GM12878 (cell line): ENCODE data around the gene SV2B. TPM values are rescaled to one million over a fixed set of nuclear protein-coding genes. Genes with fewer than 3 reads are reported as not detected.

ENCODE experiments used
- ATAC-seq: fragments of 200-7000 bp; cut with Tn5 transposase; 3 replicates; pipeline ENCODE4 v1.9.1; 2020; ENCODE audit warnings: mild to moderate bottlenecking, moderate library complexity
- BruUV-seq: library from RNA; stranded (reverse); fragments of 400-500 nt; replicated peaks from 2 replicates; lab custom pipeline; 2021; lab: Mats Ljungman, UMichigan
- CTCF ChIA-PET: fragments of 300-600 bp; sonication (Branson Sonifier 250); formaldehyde crosslinking; extraction: SDS; loops from one replicate; lab custom pipeline; 2021; ENCODE audit warnings: inconsistent platforms; lab: Yijun Ruan, JAX
- POLR2A ChIA-PET: fragments of 350-600 bp; formaldehyde crosslinking; extraction: SDS; loops from one replicate; lab custom pipeline; 2021; ENCODE audit warnings: inconsistent platforms; lab: Charles Lee
- RAD21 ChIA-PET: fragments of 300-600 bp; sonication (Branson Sonifier 250); formaldehyde crosslinking; loops from one replicate; lab custom pipeline; 2023; ENCODE audit warnings: antibody characterized with exemption; ENCODE audit not compliant: unreplicated experiment; lab: Charles Lee
- SMC1A ChIA-PET: fragments of 300-600 bp; sonication (Branson Sonifier 250); formaldehyde crosslinking; loops from one replicate; lab custom pipeline; 2023; ENCODE audit not compliant: unreplicated experiment, uncharacterized antibody; lab: Charles Lee
- DNase-seq: peaks from one replicate; pipeline ENCODE4 v3.0.0-alpha.2; 2011; ENCODE audit warnings: low read depth, low spot score
- FAIRE-seq: peaks from 3 replicates; lab custom pipeline; 2011; peaks lifted over from hg19 to GRCh38; lab: Jason Lieb, UNC
- H2AFZ ChIP-seq: 2 replicates; pipeline ENCODE4 v1.6.0; 2011; ENCODE audit warnings: low read depth, low read length, control low read depth; ENCODE audit not compliant: control insufficient read depth
- H3K27ac ChIP-seq: 2 replicates; pipeline ENCODE4 v1.5.1; 2011; ENCODE audit warnings: control low read depth; ENCODE audit not compliant: control insufficient read depth, insufficient read depth
- H3K27me3 ChIP-seq, 2 experiments: replicated peaks in 1 of 2; 2 replicates each; pipeline versions ENCODE4 v1.6.0 to v1.6.1; 2011; ENCODE audit warnings: low read length in 1 of 2; ENCODE audit not compliant: control insufficient read depth in 2 of 2, insufficient read depth in 2 of 2
- H3K36me3 ChIP-seq, 2 experiments: 2 replicates each; pipeline ENCODE4 v1.5.1; 2011; ENCODE audit warnings: low read length in 1 of 2; ENCODE audit not compliant: control insufficient read depth in 2 of 2, insufficient read depth in 2 of 2
- H3K4me1 ChIP-seq: 2 replicates; pipeline ENCODE4 v1.6.1; 2011; ENCODE audit warnings: mild to moderate bottlenecking, low read length, moderate library complexity, mixed read lengths; ENCODE audit not compliant: control insufficient read depth, insufficient read depth
- H3K4me2 ChIP-seq: 2 replicates; pipeline ENCODE4 v1.6.0; 2011; ENCODE audit warnings: control low read depth; ENCODE audit not compliant: control insufficient read depth, insufficient read depth
- H3K4me3 ChIP-seq: fragments of 200-600 bp; sonication (generic); 2 replicates; pipeline ENCODE4 v1.5.1; 2016
- H3K79me2 ChIP-seq: 2 replicates; pipeline ENCODE4 v1.6.0; 2011; ENCODE audit warnings: low read length; ENCODE audit not compliant: control insufficient read depth, insufficient read depth
- H3K9ac ChIP-seq: 2 replicates; pipeline ENCODE4 v1.8.0; 2011; ENCODE audit warnings: low read length, control low read depth, mixed read lengths; ENCODE audit not compliant: control insufficient read depth, insufficient read depth
- H3K9me3 ChIP-seq: replicated peaks from 3 replicates; pipeline ENCODE4 v1.5.1; 2011; ENCODE audit warnings: mild to moderate bottlenecking, low read length; ENCODE audit not compliant: control insufficient read depth, insufficient read depth
- H4K20me1 ChIP-seq: 2 replicates; pipeline ENCODE4 v1.6.0; 2011; ENCODE audit not compliant: control insufficient read depth, insufficient read depth
- ATF7 ChIP-seq: fragments of 450-650 bp; IDR thresholded peaks from 2 replicates; pipeline ENCODE4 v1.6.1; 2016; ENCODE audit warnings: low read depth, mild to moderate bottlenecking
- BCL11A ChIP-seq: IDR thresholded peaks from 2 replicates; pipeline ENCODE4 v1.6.1; 2011; ENCODE audit warnings: low read depth, low read length
- HDAC6 ChIP-seq: fragments of 200-600 bp; sonication (generic); IDR thresholded peaks from one replicate; pipeline ENCODE4 v1.8.0; 2017; ENCODE audit warnings: antibody characterized with exemption; ENCODE audit not compliant: unreplicated experiment
- PRDM15 ChIP-seq: fragments of 450-650 bp; formaldehyde crosslinking; IDR thresholded peaks from 2 replicates; pipeline ENCODE4 v1.4.0; 2020; ENCODE audit warnings: mild to moderate bottlenecking, moderate library complexity
- WGBS: methylation state at CpG from one replicate; pipeline ENCODE4 v1.1.6; 2016; ENCODE audit warnings: low lambda C conversion rate; ENCODE audit not compliant: insufficient replicate concordance, insufficient coverage; ENCODE audit errors: missing lambda C conversion rate; 5-methylcytosine and 5-hydroxymethylcytosine counted together
- in situ Hi-C: fragments of 300-500 bp; cut with MboI; formaldehyde crosslinking; loops from 9 replicates; pipeline ENCODE4 v1.14.3; 2018; ENCODE audit warnings: mixed read lengths
- intact Hi-C: fragments of 100-400 bp; cut with micrococcal nuclease; formaldehyde crosslinking; loops from one replicate; pipeline ENCODE4 v1.14.2; 2022; ENCODE audit not compliant: unreplicated experiment
- polyA plus RNA-seq, 11 experiments: library from polyadenylated mRNA; depleted of rRNA in 4 of 11; unstranded in 6 of 11; stranded (reverse) in 5 of 11; fragments of >200 nt; fragmentation: Nextera tagmentation in 4 of 11; fragmentation: Illumina TruSeq in 1 of 11; extraction: Ambion mirVana in 4 of 11; extraction: Trizol in 1 of 11; gene quantifications; 1 replicate in 1 of 11; 2 replicates in 10 of 11; pipeline versions ENCODE4 v1.2.1 to v1.2.3, GENCODE V29; 2011 to 2016; ENCODE audit warnings: inconsistent platforms in 2 of 11, missing spikeins in 2 of 11, low read depth in 1 of 11
- total RNA-seq, 4 experiments: library from RNA; depleted of rRNA in 3 of 4; stranded (reverse); fragments of >200 nt in 3 of 4; fragmentation: Illumina TruSeq in 1 of 4; extraction: Trizol in 1 of 4; gene quantifications; 2 replicates each; pipeline versions ENCODE4 v1.2.1 to v1.2.3, GENCODE V29; 2013 to 2021

SV2B gene
- total and polyA plus RNA-seq, 10 of the 15 experiments (the other 5 are each of a cell fraction or from before 2014, with no cell fraction given) = 0.03 to 1.7 (median 1.3) TPM

- no peak overlapping the region for H3K27ac ChIP-seq
- no peaks in the 10 kb centered on the region for H4K20me1 ChIP-seq
- CTCF ChIA-PET = interaction anchor here (0.6 to 1.8 kb wide), 4 partner anchors 12 to 742 kb away, joined by 3 to 5 read pairs (median 3); no protein-coding TSS in a partner anchor
- no peak overlapping the region for H2AFZ ChIP-seq
- H3K4me1 ChIP-seq = no peaks in the 10 kb centered on the region
- RAD21 ChIA-PET = no interaction called here
- 39% methylated on average over 8 of the region's 8 CpGs for WGBS
- no peaks in the 10 kb centered on the region for H3K36me3 ChIP-seq
- no TSS peak for BruUV-seq
- POLR2A ChIA-PET = no interaction called here
- FAIRE-seq (no peak), DNase-seq (no peak), ATAC-seq (no peak)
- TF ChIP-seq BCL11A (no peak), ATF7 (no peak), HDAC6 (no peak), PRDM15 (CRISPR knock-in tag) (no peak)
- H3K9ac ChIP-seq = no peak overlapping the region
- SMC1A ChIA-PET = interaction anchor here (0.8 kb wide), 1 partner anchor 12 kb away, joined by 3 read pairs; no protein-coding TSS in a partner anchor
- no peaks in the 10 kb centered on the region for H3K9me3 ChIP-seq
- no peaks in the 10 kb centered on the region for H3K79me2 ChIP-seq
- no peak overlapping the region for H3K4me3 ChIP-seq
- no peaks in the 10 kb centered on the region; a peak in 1 of 4 replicates for H3K27me3 ChIP-seq
- intact Hi-C loops (no loop called here), in situ Hi-C loops (no loop called here)
- H3K4me2 ChIP-seq = no peak overlapping the region
Observed at GRCh38 chr15:91070872-91071271, 29.2 kb upstream of the SV2B start.
